Measurements from ENCODE around the gene STRAP.

STRAP gene

DNA sequence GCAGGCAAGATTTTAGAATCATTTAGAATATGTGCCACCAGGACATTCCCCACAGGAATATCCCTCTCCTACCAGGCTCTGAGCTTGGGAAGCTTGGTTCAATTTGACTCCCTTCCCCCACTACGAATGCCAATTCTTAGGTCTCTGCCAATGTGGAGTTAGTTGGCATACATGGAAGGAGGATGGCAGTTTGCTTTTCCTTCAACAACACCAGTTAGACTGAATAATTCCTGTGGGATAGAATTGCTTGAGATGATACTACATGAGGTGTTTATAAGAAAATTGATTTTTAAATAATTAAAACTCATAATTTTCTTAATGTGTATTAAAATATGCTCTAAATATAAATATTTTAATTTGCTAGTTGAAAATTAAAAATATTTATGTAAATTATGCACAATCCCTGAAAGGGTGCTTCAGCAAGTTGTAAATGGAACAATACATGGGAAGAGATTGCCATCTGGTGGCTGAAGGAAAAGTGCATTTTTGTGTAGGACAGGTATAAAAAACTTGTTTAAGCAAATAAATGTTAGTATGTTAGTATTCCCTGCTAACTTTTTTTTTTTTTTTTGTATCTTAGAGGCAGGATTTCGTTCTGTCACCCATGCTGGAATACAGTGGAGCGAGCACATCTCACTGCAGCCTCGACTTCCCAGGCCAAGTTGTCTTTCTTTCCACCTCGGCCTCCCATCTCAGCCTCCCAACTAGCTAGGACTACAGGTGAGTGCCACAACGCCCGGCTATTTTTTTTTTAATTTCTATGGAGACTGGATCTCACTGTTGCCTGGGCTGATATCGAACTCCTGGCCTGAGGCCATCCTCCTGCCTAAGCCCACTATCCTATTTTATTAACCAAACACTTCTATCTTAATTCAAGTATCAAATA is 25.8 kb upstream of the STRAP start:
- TF ChIP-seq CTCF (IDR thresholded peaks at IDR 0.05), result peak; percentile 77

- no peak for TF ChIP-seq CTCF (IDR thresholded peaks at IDR 0.05)
Observed at GRCh38 chr12:15858353-15858752, 23.8 kb upstream of the STRAP start.

- TF ChIP-seq CTCF (IDR thresholded peaks at IDR 0.05), result no peak
Observed at GRCh38 chr12:15859116-15859515, 23.1 kb upstream of the STRAP start.

- TF ChIP-seq CTCF (IDR thresholded peaks at IDR 0.05), result no peak
Observed at GRCh38 chr12:15861404-15861803, 20.8 kb upstream of the STRAP start.

GRCh38 chr12:15862840-15863239 is 19.3 kb upstream of the STRAP start:
- no peak for TF ChIP-seq CTCF (IDR thresholded peaks at IDR 0.05)

- no peak for TF ChIP-seq CTCF (IDR thresholded peaks at IDR 0.05)
Observed at GRCh38 chr12:15863372-15863771, 18.8 kb upstream of the STRAP start.

- TF ChIP-seq CTCF (IDR thresholded peaks at IDR 0.05), result no peak
Observed at GRCh38 chr12:15863984-15864383, 18.2 kb upstream of the STRAP start.

All from LNCAP (cell line).